Medulla oblongata (tissue), 1 donor: ENCODE results near the gene CREB5.
"Not testable (repeated sequence)": the region's sequence is repeated elsewhere in the genome, so short reads cannot be mapped to it uniquely, and the experiment has no call there.

Source experiments
- DNase-seq: peaks from one replicate; pipeline ENCODE4 v3.0.0-alpha.2; 2015; ENCODE audit errors: extremely low spot score

Gene CREB5

DNA sequence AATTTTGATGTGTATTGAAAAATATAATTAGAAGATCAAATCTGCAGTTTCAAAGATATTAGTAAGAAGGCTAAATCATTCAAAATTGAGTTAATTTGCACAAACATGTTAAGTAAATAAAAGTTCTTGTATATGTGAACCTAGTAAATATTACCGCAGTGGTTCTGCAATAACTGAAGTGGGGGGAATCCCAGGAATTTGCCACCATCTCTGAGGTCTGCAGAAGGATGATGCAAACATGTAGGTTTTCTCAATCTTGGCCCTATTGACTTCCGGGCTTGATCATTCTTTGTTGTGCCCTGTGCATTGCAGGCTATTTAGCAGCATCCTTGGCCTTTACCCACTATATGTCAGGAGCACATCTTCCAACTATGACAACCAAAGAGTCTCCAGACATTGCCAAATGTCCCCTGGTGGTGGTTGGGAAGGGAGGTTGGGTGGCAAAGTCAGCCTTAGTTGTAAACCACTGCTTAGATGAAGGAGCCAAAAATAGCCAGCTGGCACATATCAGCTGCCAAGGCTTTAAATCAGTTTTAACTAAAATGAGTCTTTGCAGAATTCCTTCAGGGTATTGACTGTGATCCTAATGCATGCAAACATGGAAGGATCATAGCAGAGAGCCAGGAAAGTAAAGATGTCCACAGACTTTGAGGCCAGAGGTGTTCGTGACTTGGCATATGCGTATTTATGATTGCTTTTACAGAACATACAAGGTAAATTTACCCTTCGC is 399.5 kb downstream of the CREB5 start:
- DNase-seq: no peak

GRCh38 chr7:28812616-28813015 is 400.3 kb downstream of the CREB5 start:
- no peak for DNase-seq

DNA sequence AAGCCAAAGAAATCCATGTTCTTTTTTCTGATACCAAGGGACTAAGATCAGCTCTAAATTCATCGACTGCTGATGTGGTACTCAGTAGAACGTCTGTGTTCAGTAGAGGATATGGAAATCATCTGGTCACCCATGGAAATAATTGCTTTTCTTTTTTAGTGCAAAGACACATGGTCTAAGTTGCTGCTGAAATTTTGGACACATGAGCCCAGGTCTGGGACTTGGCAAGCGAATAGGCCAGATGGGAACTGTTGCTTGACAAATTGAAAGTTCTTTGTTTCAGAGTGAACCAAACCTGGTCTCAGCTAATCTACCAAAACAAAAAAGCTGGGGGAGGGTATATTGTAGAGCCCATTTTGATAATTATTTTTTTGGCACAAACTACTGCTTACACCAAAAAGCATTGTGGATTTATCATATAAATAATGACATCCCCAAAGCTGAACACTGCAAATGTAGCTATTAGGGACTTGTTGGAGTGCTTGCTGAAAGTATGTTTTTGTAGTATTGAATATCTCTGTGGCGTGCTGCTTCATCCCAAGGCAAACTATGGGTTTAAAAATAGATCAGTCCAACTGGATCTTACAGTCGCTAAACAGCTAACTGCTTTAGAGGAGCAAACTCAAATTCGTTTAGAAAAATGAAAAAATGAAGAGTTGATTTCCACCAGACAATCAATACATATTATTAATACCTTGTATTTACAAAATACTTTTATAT is 401.1 kb downstream of the CREB5 start:
- DNase-seq: no peak

GRCh38 chr7:28815369-28815927 is 403.1 kb downstream of the CREB5 start:
- no peak for DNase-seq

DNA sequence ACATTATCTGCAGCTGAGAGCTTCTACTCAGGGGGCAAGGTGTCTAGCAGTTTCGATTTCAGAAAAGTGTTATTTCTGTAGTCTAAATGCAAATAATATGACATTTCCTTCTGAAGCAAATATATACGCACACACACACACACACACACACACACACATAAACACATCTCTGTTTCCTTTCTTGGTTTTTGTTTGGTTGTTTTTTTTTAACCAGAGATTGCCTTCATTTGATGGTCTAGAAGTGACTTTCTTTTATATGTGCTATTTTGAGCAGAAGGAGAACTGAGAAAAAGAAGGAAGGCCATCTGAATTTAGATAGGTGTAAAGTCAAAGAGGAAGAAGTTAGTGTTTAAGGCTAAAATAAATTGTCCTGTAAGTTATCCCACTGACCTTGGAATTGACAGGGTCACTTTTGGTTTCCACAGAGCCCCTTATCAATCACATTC is 403.6 kb downstream of the CREB5 start:
- DNase-seq: no peak

DNA sequence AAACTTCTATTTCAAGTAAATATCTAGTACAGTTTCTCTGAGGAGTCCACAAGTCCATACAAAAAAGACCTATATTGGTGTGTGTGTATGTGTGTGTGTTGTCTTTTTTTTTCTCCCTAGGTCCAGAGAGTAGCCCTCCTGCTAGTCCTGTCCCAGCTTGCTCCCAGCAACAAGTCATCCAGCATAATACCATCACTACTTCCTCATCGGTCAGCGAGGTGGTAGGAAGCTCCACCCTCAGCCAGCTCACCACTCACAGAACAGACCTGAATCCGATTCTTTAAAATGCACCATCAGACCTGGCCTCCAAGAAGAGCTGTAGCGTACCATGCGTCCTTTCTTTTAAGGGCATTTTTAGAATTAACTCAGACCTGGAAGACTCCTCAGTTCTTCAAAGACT is 406.7 kb downstream of the CREB5 start:
- DNase-seq: no peak

GRCh38 chr7:28823582-28823981 is 411.3 kb downstream of the CREB5 start:
- no peak for DNase-seq

DNA sequence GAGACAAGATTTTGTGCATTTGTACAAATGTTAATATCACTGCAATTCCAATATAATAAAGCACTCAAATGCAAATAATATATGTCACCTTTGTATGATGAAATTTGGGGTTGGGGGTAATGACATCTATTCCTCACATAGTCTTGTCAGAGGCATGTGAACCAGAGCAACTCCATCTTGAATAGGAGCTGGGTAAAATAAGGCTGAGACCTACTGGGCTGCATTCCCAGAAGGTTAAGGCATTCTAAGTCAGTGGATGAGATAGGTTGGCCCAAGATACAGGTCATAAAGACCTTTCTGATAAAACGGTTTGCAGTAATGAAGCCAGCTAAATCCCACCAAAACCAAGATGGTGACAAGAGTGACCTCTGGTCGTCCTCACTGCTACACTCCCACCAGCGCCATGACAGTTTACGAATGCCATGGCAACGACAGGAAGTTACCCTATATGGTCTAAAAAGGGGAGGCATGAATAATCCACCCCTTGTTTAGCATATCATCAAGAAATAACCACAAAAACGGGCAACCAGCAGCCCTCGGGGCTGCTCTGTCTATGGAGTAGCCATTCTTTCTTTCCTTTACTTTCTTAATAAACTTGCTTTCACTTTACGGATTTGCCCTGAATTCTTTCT is 413.6 kb downstream of the CREB5 start:
- not testable (repeated sequence) for DNase-seq

- no peak for DNase-seq
Measured at GRCh38 chr7:28830846-28831245, 418.5 kb downstream of the CREB5 start.

DNA sequence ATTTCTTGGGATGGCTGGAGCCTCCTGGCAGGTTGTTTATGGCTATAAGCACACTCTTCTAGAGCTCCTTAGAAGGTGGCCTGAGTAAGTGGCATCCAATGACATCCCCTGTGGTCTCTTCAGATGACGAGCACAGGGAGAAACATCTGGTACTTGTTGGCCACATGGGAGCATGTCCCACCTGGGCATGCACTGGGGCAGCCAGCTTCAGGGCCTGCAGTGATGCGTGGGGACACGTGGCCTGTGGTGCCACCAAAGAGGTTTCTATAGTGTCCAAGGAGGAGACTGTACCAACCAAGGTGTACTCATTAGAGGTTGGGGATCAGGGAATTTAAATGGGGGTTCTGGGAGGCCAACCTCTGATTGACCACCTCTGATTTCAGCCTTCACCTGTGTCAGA is 420.4 kb downstream of the CREB5 start:
- DNase-seq: no peak

- DNase-seq: no peak
Measured at GRCh38 chr7:28835800-28836199, 423.5 kb downstream of the CREB5 start.

DNA sequence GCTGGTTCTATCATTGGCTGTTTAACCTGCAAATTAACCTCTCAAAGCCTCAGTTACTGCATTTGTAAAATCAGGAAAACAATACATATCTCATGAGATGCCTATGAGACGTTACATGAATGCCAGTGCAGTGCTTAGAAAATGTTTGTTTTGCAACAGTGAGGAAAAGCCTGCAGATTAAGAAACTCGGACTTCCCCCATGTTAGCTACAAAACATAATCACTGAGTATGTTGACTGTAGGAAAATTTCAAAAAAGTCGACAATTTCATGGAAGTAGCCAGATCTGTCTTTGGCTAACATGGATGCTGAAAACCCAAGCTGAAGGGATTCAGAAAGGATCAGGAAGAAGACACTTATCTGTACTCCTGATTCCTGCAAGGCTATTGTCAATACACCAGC is 424.4 kb downstream of the CREB5 start:
- no peak for DNase-seq

DNA sequence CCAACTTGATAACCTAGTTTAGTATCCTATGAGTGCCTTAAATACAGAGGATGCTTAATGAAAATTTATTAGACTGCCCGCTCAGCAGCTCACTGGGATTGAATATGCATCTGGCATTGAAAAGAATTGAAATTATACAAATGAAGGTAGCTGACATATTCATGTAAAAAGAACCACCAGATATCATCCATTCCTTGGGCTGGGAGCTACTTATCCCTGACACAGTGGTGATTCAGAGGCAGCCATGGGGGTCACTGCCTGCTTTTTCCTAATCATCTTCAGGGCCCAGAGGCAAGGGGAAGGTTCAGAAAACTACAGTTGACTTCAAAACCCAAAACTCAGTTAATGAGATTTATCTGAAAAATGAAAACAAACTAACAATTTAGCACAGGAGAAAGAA is 424.9 kb downstream of the CREB5 start:
- no peak for DNase-seq

- peak; percentile 29 for DNase-seq
Measured at GRCh38 chr7:28840592-28840995, 428.3 kb downstream of the CREB5 start.

DNA sequence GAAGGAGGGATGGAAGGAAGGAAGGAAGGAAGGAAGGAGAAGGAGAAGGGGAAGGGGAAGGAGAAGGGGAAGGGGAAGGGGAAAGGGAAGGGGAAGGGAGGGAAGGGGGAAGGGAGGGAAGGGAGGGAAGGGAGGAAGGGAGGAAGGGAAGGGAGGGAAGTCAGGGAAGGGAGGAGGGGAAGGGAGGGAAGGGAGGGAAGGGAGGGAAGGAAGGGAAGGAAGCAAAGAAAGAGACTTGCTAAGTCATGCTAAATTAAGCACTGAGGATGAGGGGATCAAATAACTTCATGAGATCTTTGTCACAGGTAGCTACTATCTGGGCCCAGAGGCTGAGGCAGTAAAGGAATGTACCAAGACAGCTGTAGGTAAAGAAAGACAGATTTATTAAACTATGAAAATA is 429.4 kb downstream of the CREB5 start:
- DNase-seq: no peak

- no peak for DNase-seq
Measured at GRCh38 chr7:28842769-28843295, 430.5 kb downstream of the CREB5 start.

DNA sequence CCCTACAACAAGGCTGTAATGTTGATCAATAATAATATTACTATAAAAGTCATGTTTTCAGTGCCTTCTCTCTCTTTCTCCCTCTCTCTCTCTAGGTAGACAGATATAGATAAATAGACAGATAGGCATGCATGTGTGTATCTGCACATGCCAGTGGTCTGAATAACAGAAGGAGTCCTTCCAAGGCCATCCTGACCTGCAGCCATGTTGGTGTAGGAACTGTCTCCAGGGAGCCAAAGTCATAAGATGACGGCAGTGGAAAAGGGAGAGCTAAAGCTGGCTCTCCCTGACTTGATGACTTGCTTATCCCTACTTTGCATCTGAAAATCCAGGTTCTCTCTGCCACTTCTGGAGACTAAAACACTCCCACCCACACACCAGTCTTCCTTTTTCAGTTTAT is 432.8 kb downstream of the CREB5 start:
- no peak for DNase-seq

- no peak for DNase-seq
Measured at GRCh38 chr7:28847176-28847575, 434.9 kb downstream of the CREB5 start.

- DNase-seq: no peak
Measured at GRCh38 chr7:28847681-28848080, 435.4 kb downstream of the CREB5 start.

GRCh38 chr7:28848906-28849305 is 436.6 kb downstream of the CREB5 start:
- no peak for DNase-seq

GRCh38 chr7:28850699-28851098 is 438.4 kb downstream of the CREB5 start:
- DNase-seq: no peak

GRCh38 chr7:28853150-28853549 is 440.8 kb downstream of the CREB5 start:
- DNase-seq: no peak
